Neural crest cell (in vitro differentiated cells): Measurements from ENCODE around the gene MBTPS1. TPM values are rescaled to one million over a fixed set of nuclear protein-coding genes. Genes with fewer than 3 reads are reported as not detected.
A peak's percentile ranks its signal among the peaks of the same experiment; 100 is the strongest.

Experiments used
- DNase-seq: peaks from one replicate; pipeline ENCODE4 v3.0.0; 2021; ENCODE audit warnings: low read depth, mixed read lengths, low spot score
- H3K27ac Mint-ChIP-seq: one replicate; pipeline ENCODE4 v1.8.0; 2021; ENCODE audit warnings: mild to moderate bottlenecking, mixed read lengths; ENCODE audit not compliant: unreplicated experiment
- H3K27me3 Mint-ChIP-seq: 2 replicates; pipeline ENCODE4 v1.8.0; 2021; ENCODE audit warnings: low read depth, mild to moderate bottlenecking, mixed read lengths
- H3K36me3 Mint-ChIP-seq: 2 replicates; pipeline ENCODE4 v1.8.0; 2021; ENCODE audit warnings: low read depth, mild to moderate bottlenecking, mixed read lengths
- H3K4me1 Mint-ChIP-seq: 2 replicates; pipeline ENCODE4 v1.8.0; 2021; ENCODE audit warnings: mixed read lengths
- H3K4me3 Mint-ChIP-seq: one replicate; pipeline ENCODE4 v1.8.0; 2021; ENCODE audit warnings: mild to moderate bottlenecking, mixed read lengths
- H3K9me3 Mint-ChIP-seq: 2 replicates; pipeline ENCODE4 v1.8.0; 2021; ENCODE audit warnings: mixed read lengths
- CTCF ChIP-seq: fragments of 200-600 bp; sonication (generic); conservative IDR thresholded peaks from 2 replicates; pipeline ENCODE4 v1.5.0; 2021; ENCODE audit warnings: antibody characterized with exemption, mild to moderate bottlenecking
- total RNA-seq: library from RNA; stranded (reverse); gene quantifications from 2 replicates; pipeline ENCODE4 v1.2.1, GENCODE V29; 2021

MBTPS1 gene
- total RNA-seq, 1 donor from 2014 or later, result 59.0 TPM

- H3K4me3 Mint-ChIP-seq, result no peak overlapping the region
- peak overlapping the region; percentile 57 for H3K27ac Mint-ChIP-seq
- H3K9me3 Mint-ChIP-seq, result no peaks in the 10 kb centered on the region
- no peak for DNase-seq
- H3K4me1 Mint-ChIP-seq, result peaks cover 14% of the 10 kb centered on the region
- no peak for TF ChIP-seq CTCF
- H3K27me3 Mint-ChIP-seq, result no peaks in the 10 kb centered on the region
- peaks cover 2% of the 10 kb centered on the region for H3K36me3 Mint-ChIP-seq
Measured at GRCh38 chr16:84050316-84050715, 66.4 kb downstream of the MBTPS1 start.

GRCh38 chr16:84049403-84050060, 67.2 kb downstream of the MBTPS1 start:
- H3K36me3 Mint-ChIP-seq, result peaks cover 2% of the 10 kb centered on the region
- H3K4me3 Mint-ChIP-seq, result no peak overlapping the region
- no peak overlapping the region for H3K27ac Mint-ChIP-seq
- H3K4me1 Mint-ChIP-seq, result peaks cover 15% of the 10 kb centered on the region
- H3K27me3 Mint-ChIP-seq, result no peaks in the 10 kb centered on the region
- DNase-seq, result no peak
- H3K9me3 Mint-ChIP-seq, result no peaks in the 10 kb centered on the region
- TF ChIP-seq CTCF, result no peak

- no peak overlapping the region for H3K4me3 Mint-ChIP-seq
- H3K36me3 Mint-ChIP-seq, result peaks cover 2% of the 10 kb centered on the region
- peaks cover 22% of the 10 kb centered on the region for H3K4me1 Mint-ChIP-seq
- H3K27ac Mint-ChIP-seq, result no peak overlapping the region
- peaks cover 3% of the 10 kb centered on the region for H3K27me3 Mint-ChIP-seq
- TF ChIP-seq CTCF, result no peak
- H3K9me3 Mint-ChIP-seq, result no peaks in the 10 kb centered on the region
- no peak for DNase-seq
Measured at GRCh38 chr16:84048871-84049270, 67.9 kb downstream of the MBTPS1 start.

- Mint-ChIP-seq H3K27ac (no peak overlapping the region), H3K27me3 (peaks cover 3% of the 10 kb centered on the region), H3K36me3 (peaks cover 2% of the 10 kb centered on the region), H3K9me3 (no peaks in the 10 kb centered on the region), H3K4me1 (peaks cover 28% of the 10 kb centered on the region), H3K4me3 (no peak overlapping the region)
- no peak for DNase-seq
- TF ChIP-seq CTCF, result peak; percentile 47
Measured at GRCh38 chr16:84048270-84048669, 68.5 kb downstream of the MBTPS1 start.

GRCh38 chr16:84047626-84048025, 69.1 kb downstream of the MBTPS1 start:
- Mint-ChIP-seq H3K27ac (no peak overlapping the region), H3K9me3 (no peaks in the 10 kb centered on the region), H3K36me3 (no peaks in the 10 kb centered on the region), H3K27me3 (peaks cover 3% of the 10 kb centered on the region), H3K4me3 (no peak overlapping the region), H3K4me1 (peaks cover 26% of the 10 kb centered on the region)
- no peak for DNase-seq
- TF ChIP-seq CTCF, result no peak
